GM18909 (cell line): ENCODE measurements around the gene DNAJB11.

Source experiments
- ATAC-seq: cut with Tn5 transposase; IDR thresholded peaks from one replicate; pipeline ENCODE4 v1.9.1; 2021; ENCODE audit warnings: mild to moderate bottlenecking; ENCODE audit not compliant: unreplicated experiment, poor library complexity

DNAJB11 gene

DNA sequence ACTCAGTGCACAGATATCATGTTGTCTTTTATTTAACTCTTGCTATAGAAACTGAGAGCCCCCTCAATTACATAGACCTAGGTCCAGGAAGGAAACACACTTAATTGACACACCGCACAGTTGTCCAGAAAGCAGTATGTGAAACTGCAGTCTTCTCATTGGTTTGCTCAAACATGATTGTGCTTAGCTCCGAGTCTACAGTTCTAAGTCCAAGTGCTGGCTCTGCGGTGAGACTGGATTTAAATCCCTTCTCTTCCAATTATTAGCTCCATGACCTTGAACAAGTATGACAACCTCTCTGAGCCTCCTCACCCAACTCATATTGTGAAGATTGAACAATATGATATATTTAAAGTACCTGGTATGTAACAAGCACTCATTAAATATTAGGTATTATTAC, 23.3 kb downstream of the DNAJB11 start:
- no peak for ATAC-seq

DNA sequence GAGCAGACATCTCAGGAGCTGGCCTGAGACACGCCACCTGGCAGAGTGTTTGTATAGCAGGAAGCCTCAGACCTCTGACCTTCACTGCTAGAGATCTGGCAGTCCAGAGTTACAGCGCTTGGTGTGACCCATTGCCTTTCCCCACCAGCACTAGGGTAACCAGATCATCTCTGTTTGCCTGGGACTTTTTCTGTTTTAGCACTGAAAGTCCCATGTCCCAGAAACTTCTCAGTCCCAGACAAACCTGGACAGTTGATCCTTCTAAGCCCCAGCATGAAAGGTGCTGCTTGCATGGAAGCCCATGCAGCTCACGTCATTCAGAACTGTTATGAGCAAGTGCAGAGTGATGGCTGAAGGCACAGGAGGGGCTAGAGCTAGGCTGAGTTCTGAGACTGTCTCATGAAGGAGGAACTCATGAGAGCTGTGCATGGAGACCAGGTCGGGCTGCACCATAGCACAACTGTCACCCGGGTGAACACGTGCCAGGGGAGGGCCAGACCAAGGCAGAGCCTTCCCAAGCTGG, 24.1 kb downstream of the DNAJB11 start:
- no peak for ATAC-seq

DNA sequence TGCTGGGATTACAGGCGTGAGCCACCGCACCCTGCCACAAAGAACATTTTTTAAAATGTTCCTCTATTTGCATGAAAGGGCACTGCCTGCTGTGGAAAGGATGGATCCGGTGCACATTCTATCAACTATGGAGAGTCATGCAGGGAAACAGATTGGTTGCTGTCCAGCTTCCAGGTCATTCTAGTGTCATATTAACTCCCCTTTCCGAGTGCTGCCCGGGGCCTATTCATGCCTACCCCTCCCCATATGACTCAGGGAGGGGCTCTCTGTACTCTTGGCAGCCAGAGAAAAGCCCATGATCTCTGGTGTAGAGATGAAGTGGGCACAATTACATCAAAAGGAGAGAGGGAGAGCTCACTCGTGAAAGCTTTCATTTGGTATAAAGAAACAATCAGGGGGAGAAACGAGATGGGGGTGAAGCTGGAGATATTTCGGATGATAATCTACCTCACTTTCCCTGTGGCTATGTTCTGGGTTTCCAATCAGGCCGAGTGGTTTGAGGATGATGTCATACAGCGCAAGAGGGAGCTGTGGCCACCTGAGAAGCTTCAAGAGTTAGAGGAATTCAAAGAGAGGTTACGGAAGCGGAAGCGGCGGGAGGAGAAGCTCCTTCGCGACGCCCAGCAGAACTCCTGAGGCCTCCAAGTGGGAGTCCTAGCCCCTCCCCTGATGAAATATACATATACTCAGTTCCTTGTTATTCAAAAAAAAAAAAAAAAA, 26.2 kb downstream of the DNAJB11 start:
- ATAC-seq, result no peak

DNA sequence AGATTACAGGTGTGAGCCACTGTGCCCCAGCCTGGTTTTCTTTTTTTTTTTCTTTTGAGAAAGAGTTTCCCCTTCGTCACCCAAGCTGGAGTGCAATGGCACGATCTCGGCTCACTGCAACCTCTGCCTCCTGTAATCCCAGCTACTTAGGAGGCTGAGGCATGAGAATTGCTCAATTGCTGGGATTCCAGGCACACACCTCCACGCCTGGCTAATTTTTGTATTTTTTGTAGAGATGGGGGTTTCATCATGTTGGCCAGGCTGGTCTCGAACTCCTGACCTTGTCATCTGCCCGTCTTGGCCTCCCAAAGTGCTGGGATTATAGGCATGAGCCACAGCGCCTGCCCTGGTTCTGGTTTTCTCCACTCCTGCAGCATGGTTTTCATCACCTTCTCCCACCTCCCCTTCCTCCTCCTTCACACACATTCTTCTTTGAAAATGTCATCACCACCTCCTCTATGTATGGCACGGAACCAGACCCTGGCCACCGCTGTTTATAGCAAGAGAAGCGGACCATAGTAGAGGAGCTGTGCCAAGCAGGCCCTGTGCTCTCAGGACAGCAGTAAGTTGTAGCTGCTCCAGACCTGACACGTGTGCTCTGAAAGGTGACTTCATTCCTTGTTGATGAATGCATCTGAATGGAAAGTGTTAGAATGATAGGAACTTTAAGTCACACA, 27.7 kb downstream of the DNAJB11 start:
- no peak for ATAC-seq

DNA sequence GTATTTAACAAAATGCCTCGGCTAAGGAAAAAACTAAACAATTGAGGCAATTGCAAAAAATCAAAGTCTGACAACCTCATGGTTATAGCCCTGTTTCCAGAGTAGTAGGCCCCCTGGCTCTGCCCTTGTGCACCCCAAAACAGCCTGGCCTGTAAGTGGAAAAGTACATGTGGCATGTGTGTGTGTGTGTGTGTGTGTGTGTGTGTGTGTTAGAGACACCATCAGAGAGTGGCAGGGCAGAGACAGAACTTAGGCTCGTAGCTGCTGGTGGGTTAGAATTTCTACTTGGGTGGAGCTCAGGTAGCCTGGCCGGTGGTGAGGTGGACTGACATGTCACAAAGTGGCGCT, 28.2 kb downstream of the DNAJB11 start:
- ATAC-seq, result no peak

DNA sequence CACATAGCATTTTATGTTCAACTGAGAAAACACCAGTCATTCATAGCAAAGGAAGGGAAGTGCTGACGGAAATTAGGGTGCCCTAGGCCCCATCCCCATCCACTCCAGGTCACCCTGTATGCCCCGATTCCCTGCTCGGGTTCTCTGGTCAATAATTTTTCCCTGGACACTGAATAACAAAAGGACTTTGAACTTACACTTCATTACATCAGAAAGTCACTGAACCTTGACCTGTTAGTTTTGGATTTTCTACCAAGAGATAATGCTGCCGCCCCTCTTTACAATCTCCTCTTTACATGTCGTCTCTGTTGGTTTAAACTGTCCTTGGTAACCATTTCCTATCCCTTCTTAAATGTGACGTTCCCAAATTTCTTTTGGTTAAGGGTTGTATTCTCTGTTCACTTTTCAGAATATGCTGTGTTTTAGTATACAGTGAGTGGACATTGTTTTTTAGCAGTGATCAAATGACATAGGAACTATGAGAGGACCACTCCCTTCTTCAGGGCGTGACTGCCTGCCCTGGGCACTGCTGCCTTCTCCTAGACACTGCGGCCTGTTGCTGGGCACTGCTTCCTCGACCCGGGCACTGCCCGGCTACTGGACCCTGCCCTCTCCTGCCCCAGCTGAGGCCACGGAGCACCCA, 28.7 kb downstream of the DNAJB11 start:
- no peak for ATAC-seq

DNA sequence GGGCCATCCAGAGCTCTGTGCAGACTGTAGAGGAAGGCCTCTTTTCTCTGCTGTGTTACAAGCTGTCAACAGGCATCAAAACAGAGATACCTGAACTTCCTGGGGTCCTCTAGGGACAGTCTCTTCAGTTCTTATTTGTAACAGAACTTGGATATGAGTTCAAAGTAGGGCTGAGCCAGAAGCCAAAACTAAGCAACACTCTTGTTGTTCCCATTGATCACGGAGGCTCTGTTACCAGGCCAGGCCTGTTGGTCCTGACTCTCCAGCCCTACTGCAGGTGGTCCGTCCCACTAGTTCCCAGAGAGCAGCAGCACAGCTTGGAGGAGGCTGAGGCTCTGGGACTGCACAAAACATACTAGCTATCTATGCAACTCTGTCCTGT, 29.3 kb downstream of the DNAJB11 start:
- ATAC-seq, result no peak

DNA sequence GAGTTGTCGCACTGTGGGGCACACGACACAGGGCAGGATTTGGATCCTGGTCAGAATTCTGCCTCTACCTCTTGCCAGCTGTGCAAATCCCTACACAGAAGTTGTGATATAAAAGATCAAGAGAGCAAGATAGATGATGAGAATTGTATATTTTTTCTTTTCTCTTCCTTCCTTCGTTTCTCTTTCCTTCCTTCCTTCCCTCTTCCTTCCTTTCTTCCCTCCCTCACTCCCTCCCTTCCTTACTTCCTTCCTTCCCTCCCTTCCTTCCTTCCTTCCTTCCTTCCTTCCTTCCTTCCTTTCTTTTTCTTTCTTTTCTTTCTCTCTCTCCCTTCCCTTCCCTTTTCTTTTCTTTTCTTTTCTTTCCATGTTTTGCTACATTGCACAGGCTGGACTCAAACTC, 30.4 kb downstream of the DNAJB11 start:
- no peak for ATAC-seq

GRCh38 chr3:186603159-186603558, 32.6 kb downstream of the DNAJB11 start:
- no peak for ATAC-seq

DNA sequence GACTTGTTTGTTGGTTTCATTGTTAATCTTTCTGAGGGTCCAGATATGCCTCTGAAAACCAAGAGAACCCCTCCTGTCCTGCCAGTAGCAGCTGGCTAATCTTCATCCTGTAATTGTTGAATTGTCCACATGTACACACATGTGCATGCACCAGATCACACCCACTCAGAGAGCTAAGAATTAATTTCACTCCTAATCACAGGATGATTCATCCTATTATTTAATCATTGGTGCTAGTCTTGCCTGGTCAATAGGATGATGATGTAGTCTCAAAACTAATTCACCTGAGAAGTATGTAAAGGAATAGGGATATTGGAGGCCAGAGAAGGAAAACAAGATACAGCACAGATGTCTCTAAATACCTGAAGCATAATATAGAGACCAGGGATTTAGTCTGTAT, 34.6 kb downstream of the DNAJB11 start:
- no peak for ATAC-seq

- no peak for ATAC-seq
Measured at GRCh38 chr3:186605561-186606545, 35.3 kb downstream of the DNAJB11 start.

DNA sequence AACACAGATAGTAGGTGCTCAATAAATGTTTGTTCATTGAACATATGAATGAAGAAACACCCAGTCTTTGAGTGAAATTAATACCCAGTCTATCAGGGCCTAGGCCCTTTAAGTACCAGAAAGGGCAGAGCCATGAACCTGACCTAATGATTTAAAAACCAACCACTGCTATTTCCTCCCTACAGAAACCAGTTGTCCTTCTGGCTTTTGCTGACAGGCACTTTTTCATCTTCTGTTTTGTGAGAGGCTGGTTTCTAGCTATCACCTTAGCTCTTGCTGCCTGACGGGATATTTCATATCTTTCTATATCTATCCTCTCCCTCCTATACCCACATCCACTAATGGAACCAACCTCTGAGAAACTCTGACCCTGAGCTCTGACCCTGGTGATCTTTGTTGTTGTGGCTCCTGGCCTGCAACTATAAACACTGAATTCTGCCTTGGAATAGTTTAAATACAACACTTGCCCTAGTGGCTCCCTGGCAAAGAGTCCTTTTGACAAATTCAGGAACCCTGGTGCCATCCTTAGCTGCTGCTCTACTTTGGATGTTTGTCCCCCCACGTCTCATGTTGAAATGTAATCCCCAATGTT, 38.2 kb downstream of the DNAJB11 start:
- ATAC-seq, result no peak

DNA sequence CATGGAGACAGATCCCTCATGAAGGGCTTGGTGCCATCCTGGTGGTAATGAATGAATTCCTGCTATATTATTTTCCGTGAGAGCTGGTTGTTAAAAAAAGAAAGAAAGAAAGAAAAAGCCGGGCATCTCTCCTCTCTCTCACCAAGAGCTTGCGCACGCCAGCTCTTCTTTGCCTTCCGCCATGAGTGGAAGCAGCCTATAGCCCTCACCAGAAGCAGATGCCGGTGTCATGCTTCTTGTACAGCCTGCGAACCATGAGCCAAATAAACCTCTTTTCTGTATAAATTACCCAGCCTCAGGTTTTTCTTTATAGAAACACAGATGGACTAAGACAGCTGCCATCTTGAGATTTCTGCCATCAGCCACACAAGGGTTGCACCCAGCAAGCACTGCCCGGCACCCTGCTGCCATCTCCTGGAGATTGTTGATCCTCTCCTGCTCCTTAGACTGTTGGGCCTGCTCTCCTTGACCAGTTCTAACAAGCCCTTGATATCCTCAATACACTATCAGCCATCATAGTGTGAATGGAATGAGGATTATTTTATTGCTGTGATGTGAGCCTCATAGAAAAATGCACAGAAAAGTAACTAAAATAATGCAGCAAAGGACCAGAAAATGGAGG, 38.8 kb downstream of the DNAJB11 start:
- no peak for ATAC-seq

DNA sequence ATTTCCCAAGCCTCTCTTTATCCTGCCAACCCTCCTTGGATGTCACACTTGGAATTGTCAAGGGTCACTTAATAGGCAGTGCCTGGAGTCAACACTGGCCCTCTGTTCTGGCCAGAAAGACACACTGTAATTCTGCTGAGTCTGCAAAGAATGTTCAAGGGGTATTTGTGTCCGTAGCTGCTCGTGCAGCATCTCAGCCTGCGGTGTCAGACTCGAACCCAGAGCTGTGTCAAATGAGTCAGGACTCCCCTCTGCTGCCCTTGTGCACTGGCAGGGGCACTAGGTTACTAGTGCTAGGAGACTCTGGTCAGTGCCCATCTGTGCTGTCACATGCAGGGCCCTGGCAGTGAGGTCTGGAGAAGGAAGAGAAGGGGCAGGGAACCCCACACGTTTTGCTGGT, 41.5 kb downstream of the DNAJB11 start:
- ATAC-seq, result no peak

- no peak for ATAC-seq
Measured at GRCh38 chr3:186612721-186613636, 42.5 kb downstream of the DNAJB11 start, which contains the start of gene AHSG. Gene AHSG (plus strand): TSS chr3:186613060. CDS start chr3:186613142, 82 bp downstream.

GRCh38 chr3:186613637-186614265, 43.2 kb downstream of the DNAJB11 start:
- ATAC-seq, result no peak

GRCh38 chr3:186614266-186614596, 43.7 kb downstream of the DNAJB11 start:
- no peak for ATAC-seq
